Stimulated activated CD4-positive, alpha-beta T cell treated with anti-CD3 and anti-CD28 coated beads, Interleukin-12 subunit alpha, Interleukin-12 subunit beta, amount 100 ng/mL, for 4 hours (primary cell): ENCODE results near the gene RELL2.

Source experiments
- DNase-seq: peaks from one replicate; pipeline ENCODE4 v3.0.0-alpha.2; 2020

RELL2 gene

DNA sequence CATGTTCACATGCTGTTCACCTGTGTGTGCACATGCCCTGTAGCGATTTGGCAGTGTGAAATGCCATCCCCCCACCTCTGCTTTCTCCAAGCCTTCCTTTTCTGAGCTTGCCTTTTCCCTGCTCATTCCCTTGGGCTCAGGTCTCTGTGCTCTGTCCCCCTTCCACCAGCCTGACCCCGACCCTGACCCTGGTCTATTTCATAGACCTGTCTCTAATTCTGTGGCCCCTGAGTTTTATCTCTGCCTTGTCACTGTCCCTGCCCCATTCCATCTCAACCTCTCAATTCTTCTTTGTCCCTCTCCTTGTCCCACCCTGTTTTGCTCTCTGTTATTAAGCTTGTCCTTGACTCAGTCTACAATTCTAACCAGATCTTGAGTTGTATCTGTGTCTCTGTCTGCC lies 44.5 kb downstream of the RELL2 start:
- DNase-seq: no peak

DNA sequence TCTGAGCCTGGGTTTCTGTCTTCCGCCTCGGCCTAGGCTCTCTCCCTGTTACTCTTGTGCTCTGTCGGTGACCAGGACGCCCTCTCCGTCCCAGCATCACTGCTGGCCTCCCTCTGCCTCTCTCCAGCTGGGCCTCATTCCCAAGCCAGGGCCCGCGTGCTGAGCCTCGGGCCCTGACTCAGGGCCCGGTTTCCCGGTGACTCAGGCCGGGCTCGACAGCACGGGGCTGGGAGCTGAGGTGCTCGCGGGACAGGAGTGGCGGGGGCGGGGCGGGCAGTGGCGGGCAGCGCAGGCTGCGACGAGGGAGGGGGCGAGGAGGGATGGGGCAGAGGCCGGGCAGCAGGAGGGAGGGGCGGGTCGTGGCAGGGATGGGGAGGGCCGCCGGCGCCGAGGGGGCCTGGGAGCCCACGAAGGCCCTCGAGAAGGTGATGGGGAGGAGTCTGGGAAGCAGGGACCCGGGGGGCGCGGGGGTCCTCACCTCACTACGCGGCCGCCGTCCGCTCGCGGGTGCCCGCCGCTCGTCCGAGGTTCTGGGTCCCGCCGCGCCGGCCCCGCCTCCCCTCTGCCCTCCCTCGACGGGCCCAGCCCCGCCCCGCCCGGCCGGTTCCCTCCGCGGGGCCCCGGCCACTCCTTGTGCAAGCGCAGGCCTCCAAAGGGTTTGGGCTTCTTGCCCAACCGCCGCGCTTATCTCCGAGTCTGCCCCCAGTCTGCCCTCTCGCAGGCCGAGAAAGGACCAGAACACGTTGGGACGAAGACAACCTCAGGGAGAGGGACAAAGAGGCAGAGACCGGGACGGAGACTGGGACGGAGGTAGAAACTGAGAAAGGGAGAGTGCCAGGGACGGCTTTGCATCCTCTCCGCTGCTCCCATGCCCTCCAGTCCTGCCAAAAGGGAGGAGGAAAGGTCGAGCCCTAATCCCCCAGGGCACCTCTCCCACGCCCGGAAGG lies 45.2 kb downstream of the RELL2 start, which contains the start of gene ARAP3:
Gene ARAP3 (minus strand): TSS at position 536 of the 947 bp plus-strand sequence. CDS start 1,744 bp downstream, outside the sequence.
- DNase-seq: peak; percentile 40

DNA sequence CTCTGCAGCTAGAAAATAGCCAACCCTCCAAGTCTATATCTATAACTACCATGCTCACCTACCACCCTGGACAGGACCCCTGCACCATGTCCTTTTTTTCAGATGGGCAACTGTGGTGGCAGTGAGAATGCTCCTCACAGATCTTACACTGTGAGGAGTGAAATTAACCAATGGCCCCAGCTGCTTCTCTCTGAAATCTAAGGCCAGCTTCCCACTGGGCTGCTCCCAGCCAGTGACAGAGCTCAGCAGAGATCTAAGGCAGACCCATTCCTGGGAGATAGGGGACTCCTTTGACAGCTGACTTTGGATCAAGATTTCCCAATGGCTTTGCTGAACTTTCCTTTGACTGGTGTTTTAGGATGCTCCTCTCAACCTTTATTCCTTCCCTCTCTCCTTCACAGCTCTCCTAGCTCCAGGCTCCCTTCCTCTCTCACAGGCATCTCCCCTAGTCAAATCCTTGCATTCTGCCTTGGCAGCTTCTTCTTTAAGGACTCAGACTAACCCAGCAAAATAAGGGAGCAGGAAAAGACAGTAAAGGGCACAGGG lies 46.9 kb downstream of the RELL2 start:
- DNase-seq: no peak

DNA sequence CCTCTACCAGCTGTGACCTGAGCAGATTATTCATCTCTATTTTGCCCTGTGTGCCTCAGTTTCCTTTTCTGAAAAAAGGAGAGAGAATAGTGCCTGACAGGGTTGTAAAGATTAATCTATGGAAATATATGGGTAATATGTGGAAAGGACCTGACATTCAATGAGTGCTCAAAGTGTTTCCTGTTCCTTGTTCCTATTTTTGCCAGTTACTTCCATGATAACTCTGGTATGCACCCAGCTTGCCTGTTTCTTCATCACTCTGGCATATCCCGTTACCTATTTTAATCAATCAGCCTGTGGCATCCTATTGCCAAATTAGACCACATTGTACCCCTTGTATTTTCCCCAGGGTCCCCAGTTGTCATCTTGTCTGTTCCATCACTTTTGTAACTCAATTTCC lies 48.8 kb downstream of the RELL2 start:
- no peak for DNase-seq

DNA sequence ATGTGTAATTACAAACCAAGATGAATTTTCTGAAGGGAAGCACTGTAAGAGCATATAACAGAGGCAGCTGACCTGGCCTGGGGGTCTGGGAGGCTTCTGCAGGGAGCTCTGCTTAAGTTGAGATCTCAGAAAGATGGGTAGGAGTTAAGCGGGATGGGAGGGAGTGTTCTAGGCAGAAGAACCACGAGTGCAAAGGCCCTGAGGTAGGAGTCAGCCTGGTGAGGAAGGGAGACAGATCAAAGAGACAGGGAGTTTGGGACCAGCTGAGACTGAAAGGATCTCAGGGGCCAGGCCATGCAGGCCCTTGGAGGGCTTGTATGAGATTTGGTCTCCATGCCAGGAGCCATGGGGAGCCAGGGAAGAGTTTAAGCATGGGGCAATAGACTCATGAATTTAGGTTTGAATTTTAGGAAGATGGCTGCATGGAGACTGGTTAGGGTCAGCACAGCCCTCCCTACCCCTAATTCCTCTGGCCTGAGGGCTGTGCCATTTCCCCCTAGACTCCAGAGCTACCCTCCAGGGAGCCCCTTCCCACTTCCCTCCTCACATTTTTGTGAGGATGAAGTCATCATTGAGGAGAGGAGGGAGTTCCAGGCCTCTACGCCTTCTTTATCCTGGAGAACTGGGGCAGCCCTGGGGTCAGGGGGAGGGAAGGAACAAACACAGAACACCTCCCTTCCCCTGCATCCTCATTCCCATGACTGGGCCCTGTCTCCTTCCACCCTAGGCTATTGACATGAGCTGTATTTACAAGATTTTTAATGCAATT lies 50.0 kb downstream of the RELL2 start:
- no peak for DNase-seq
